Retina (tissue), 1 donor: ENCODE results near the gene USP28.
"Not testable (repeated sequence)": the region's sequence is repeated elsewhere in the genome, so short reads cannot be mapped to it uniquely, and the experiment has no call there.

ENCODE experiments used
- DNase-seq: peaks from one replicate; pipeline ENCODE4 v3.0.0-alpha.2; 2016

Gene USP28

GRCh38 chr11:113875234-113876073, at the start of gene USP28:
USP28 (minus strand) TSS chr11:113875572; CDS start chr11:113875501, 71 bp downstream.
- DNase-seq: peak; percentile 97

- no peak for DNase-seq
Observed at GRCh38 chr11:113923572-113923971, 48.2 kb upstream of the USP28 start.

GRCh38 chr11:113911491-113911890, 36.1 kb upstream of the USP28 start:
- not testable (repeated sequence) for DNase-seq

GRCh38 chr11:113908098-113908497, 32.7 kb upstream of the USP28 start:
- no peak for DNase-seq

- DNase-seq: no peak
Observed at GRCh38 chr11:113907681-113908080, 32.3 kb upstream of the USP28 start.

GRCh38 chr11:113907152-113907551, 31.8 kb upstream of the USP28 start:
- no peak for DNase-seq

- DNase-seq: no peak
Observed at GRCh38 chr11:113906516-113906915, 31.1 kb upstream of the USP28 start.

GRCh38 chr11:113906038-113906437, 30.7 kb upstream of the USP28 start:
- DNase-seq: no peak

- DNase-seq: no peak
Observed at GRCh38 chr11:113904379-113905101, 29.2 kb upstream of the USP28 start, which contains the start of gene HTR3B. HTR3B (plus strand) TSS chr11:113904796; CDS start chr11:113904934, 138 bp downstream.

GRCh38 chr11:113901141-113901540, 25.8 kb upstream of the USP28 start:
- no peak for DNase-seq

- DNase-seq: peak; percentile 69
Observed at GRCh38 chr11:113896156-113896879, 20.9 kb upstream of the USP28 start.

- DNase-seq: no peak
Observed at GRCh38 chr11:113895367-113896155, 20.2 kb upstream of the USP28 start.

- DNase-seq: no peak
Observed at GRCh38 chr11:113894421-113894996, 19.1 kb upstream of the USP28 start.

GRCh38 chr11:113888848-113889247, 13.5 kb upstream of the USP28 start:
- DNase-seq: no peak

- no peak for DNase-seq
Observed at GRCh38 chr11:113885897-113886296, 10.5 kb upstream of the USP28 start.

GRCh38 chr11:113884361-113884836, 9.0 kb upstream of the USP28 start:
- no peak for DNase-seq

GRCh38 chr11:113881856-113882255, 6.5 kb upstream of the USP28 start:
- no peak for DNase-seq

- DNase-seq: no peak
Observed at GRCh38 chr11:113880971-113881370, 5.6 kb upstream of the USP28 start.

GRCh38 chr11:113879446-113879845, 4.1 kb upstream of the USP28 start:
- not testable (repeated sequence) for DNase-seq

GRCh38 chr11:113877670-113878055, 2.3 kb upstream of the USP28 start:
- DNase-seq: no peak

- DNase-seq: no peak
Observed at GRCh38 chr11:113876798-113877669, 1.7 kb upstream of the USP28 start.
